Fibroblast of mammary gland (primary cell): Measurements from ENCODE around the gene CFAP221.

Experiments
- DNase-seq: peaks from one replicate; pipeline ENCODE4 v3.0.0-alpha.2; 2010; ENCODE audit warnings: low read depth
- H3K4me3 ChIP-seq: 2 replicates; pipeline ENCODE4 v1.5.1; 2011; ENCODE audit warnings: low read depth, mild to moderate bottlenecking, low read length, moderate library complexity; ENCODE audit not compliant: control insufficient read depth
- TF ChIP-seq, protein P1 (sequence below): conservative IDR thresholded peaks from 2 replicates; pipeline ENCODE4 v1.5.1; 2011; ENCODE audit warnings: low read depth, low read length, inconsistent platforms; ENCODE audit not compliant: control insufficient read depth, insufficient read depth

Gene CFAP221

DNA sequence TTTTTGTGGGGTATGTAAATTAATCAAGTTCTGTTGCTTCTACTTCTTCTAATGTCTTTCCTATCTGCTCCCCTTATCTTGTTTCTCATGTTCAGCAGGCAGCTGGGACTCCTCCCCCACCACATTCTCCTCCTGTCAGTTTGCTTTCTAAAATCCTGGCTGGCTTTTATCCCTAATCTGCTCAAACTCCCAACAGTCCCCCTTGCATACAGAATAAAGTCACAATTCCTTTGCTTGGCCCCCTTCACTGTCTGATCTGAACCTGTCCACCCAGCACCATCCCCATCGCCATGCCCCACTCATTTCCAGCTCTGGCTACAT is 2.2 kb downstream of the CFAP221 start:
- TF ChIP-seq, protein P1, sequence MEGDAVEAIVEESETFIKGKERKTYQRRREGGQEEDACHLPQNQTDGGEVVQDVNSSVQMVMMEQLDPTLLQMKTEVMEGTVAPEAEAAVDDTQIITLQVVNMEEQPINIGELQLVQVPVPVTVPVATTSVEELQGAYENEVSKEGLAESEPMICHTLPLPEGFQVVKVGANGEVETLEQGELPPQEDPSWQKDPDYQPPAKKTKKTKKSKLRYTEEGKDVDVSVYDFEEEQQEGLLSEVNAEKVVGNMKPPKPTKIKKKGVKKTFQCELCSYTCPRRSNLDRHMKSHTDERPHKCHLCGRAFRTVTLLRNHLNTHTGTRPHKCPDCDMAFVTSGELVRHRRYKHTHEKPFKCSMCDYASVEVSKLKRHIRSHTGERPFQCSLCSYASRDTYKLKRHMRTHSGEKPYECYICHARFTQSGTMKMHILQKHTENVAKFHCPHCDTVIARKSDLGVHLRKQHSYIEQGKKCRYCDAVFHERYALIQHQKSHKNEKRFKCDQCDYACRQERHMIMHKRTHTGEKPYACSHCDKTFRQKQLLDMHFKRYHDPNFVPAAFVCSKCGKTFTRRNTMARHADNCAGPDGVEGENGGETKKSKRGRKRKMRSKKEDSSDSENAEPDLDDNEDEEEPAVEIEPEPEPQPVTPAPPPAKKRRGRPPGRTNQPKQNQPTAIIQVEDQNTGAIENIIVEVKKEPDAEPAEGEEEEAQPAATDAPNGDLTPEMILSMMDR, result no peak
- no peak overlapping the region for H3K4me3 ChIP-seq
- no peak for DNase-seq

DNA sequence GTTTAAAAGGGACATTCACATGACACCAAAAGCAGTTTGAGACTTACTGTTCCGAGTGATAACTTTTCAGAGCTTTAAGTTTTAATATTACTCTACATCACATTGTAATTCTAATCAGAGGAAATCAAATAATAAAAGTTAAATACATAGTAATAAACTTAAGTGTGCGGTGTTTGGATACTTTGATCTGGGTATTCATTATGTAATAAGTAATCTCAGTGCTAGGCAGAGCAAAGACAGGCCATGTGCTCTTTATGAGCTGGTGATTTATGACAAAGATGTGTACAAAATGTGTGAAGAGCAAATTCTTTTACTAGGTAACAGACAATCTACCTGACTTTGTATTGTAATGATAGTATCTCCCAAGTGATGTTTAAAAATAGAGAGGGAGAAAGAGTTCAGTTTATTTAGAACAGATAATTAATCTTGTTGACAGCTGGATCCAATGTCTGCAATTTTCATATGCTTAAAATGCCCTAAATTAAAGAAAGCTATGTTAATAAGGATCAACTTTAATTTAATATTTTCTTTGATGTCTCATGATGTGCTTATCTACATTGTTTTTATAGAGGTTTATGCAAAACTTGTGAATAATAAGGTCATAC is 4.4 kb downstream of the CFAP221 start:
- no peak for DNase-seq
- TF ChIP-seq, protein P1, result no peak
- H3K4me3 ChIP-seq, result no peak overlapping the region

DNA sequence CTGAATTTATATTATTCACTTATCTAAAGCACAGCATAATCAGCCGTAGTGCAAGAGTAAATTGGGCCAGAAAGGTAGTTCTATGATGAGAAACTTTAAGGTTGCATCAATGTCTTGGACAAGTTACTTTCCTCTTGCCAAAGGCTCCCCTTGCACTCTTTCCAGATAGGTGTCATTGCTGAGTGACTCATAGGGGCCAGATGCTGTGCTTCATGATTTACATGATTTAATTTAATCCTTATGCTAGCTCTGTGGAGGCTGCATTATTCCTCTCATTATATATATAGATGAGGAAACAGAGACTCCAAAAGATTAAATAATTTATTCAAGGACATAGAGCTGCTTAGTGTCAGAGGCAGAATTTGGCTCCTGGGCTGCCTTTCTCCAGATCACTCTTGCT is 5.0 kb downstream of the CFAP221 start:
- peak; percentile 91 for DNase-seq
- TF ChIP-seq, protein P1, result no peak
- no peak overlapping the region for H3K4me3 ChIP-seq

- TF ChIP-seq, protein P1, result no peak
- H3K4me3 ChIP-seq, result no peak overlapping the region
- DNase-seq, result peak; percentile 32
Measured at GRCh38 chr2:119550346-119550745, 6.1 kb downstream of the CFAP221 start.

DNA sequence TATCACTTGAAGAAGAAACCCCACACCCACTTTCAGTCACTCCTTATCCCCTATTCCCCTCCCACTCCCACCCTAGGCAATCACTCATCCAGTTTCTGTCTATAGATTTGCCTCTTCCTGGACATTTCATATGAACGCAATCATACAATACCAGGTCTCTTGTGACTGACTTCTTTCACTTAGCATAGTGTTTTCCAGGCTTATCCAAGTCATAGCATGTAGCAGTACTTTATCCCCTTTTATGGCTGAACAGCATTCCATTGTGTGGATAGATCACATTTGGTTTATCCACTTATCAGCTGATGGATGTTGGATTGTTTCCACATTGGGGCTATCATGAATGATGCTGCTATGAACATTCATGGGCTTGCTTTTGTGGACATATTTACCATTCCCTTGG is 6.6 kb downstream of the CFAP221 start:
- TF ChIP-seq, protein P1, result no peak
- no peak for DNase-seq
- no peak overlapping the region for H3K4me3 ChIP-seq

DNA sequence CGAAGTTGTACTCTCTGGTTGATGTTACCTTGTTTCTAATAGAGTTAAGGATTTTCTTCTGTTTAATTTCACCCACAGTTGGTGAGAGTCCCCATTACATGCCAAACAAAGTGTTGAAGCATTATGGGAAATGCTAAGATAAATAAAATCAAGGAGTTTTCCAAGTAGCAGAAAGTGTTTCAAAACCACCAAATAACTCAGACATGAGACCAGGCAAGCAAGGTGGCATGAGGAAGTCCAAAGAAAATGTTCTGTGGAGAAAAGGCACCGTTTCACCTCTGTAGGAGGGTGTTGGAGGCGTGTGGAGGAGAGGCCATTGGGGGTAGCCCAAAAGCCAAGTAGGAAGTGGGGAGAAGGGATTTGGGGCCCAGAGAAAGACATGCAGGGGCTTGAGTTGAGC is 8.7 kb downstream of the CFAP221 start:
- DNase-seq, result no peak
- H3K4me3 ChIP-seq, result no peak overlapping the region
- TF ChIP-seq, protein P1, result no peak
